Natural killer cell treated with Interleukin-12 subunit alpha and Interleukin-12 subunit beta and Interleukin-15 and Interleukin-18, amount 100 ng/mL, for 72 hours (primary cell): ENCODE data around the gene TP53TG5. TPM values are rescaled to one million over a fixed set of nuclear protein-coding genes. Genes with fewer than 3 reads are reported as not detected.
A peak's percentile ranks its signal among the peaks of the same experiment; 100 is the strongest.

Source experiments
- ATAC-seq, 2 donors: fragments of 150-1000 bp; cut with Tn5 transposase in 1 of 2; sonication (Bioruptor Pico), chemical (Tn5 transposase) in 1 of 2; 2 replicates each; pipeline ENCODE4 v1.10.0; 2021
- DNase-seq: peaks from one replicate; pipeline ENCODE4 v3.0.0; 2022; ENCODE audit warnings: low spot score
- H3K27ac Mint-ChIP-seq, 2 donors: 1 replicate in 1 of 2; 2 replicates in 1 of 2; pipeline ENCODE4 v1.8.0; 2022; ENCODE audit warnings: mixed read lengths in 2 of 2, mild to moderate bottlenecking in 1 of 2, moderate library complexity in 1 of 2
- H3K27me3 Mint-ChIP-seq, 2 donors: 1 replicate in 1 of 2; 2 replicates in 1 of 2; pipeline ENCODE4 v1.8.0; 2022; ENCODE audit warnings: mixed read lengths in 2 of 2
- H3K36me3 Mint-ChIP-seq: one replicate; pipeline ENCODE4 v1.8.0; 2022; ENCODE audit warnings: mixed read lengths
- H3K4me1 Mint-ChIP-seq, 2 donors: 1 replicate in 1 of 2; 2 replicates in 1 of 2; pipeline ENCODE4 v1.8.0; 2022; ENCODE audit warnings: low read depth in 2 of 2, mixed read lengths in 2 of 2, mild to moderate bottlenecking in 1 of 2
- H3K4me3 Mint-ChIP-seq: one replicate; pipeline ENCODE4 v1.8.0; 2022; ENCODE audit warnings: mixed read lengths
- H3K9me3 Mint-ChIP-seq: 2 replicates; pipeline ENCODE4 v1.8.0; 2022; ENCODE audit warnings: mixed read lengths
- total RNA-seq, 2 donors: library from RNA; stranded (reverse); gene quantifications; one replicate each; pipeline ENCODE4 v1.2.3, GENCODE V29; 2022

The TP53TG5 gene
- total RNA-seq, 2 donors from 2014 or later: not detected

DNA sequence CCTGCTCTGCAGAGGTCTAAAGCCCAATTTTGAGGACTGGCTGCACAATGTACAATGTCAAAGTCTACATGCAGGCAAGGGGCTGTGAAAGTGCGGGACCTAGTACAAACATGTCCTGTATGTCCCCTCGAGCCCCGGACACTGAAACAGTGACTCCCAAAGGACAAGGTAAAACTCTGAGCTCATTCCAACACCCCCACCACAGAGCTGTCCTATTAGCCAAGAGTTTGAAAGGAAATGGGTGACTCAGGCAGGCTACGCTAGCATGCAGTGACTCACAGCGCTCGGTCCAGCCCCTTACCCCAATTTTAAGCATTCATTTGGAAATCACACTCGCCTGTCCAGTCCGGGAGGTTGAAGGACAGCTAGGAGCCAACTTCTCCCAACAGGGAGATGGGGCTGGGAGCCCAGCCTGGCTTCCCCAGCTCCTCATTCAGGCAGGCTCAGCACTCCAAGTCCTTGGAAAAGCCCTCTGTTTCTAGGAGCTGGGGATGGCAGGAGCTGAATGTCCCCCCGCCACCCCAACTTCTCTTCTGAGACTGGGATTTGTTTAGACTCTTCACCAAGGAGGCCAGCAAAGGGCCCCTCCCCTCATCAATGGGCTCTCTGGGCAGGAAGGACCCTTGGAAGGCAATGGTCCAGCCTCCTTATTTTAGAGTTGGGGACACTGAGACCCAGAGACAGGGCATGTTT lies 33.8 kb downstream of the TP53TG5 start:
- no peaks in the 10 kb centered on the region for H3K27me3 Mint-ChIP-seq
- DNase-seq: peak; percentile 74
- H3K9me3 Mint-ChIP-seq: no peaks in the 10 kb centered on the region
- H3K4me1 Mint-ChIP-seq: peaks cover 23 to 29% of the 10 kb centered on the region in 2 donors
- no peaks in the 10 kb centered on the region for H3K36me3 Mint-ChIP-seq
- peak; percentile 69 to 73 for ATAC-seq
- H3K27ac Mint-ChIP-seq: peak overlapping the region; percentile 6 to 56
- peak overlapping the region; percentile 88 for H3K4me3 Mint-ChIP-seq

DNA sequence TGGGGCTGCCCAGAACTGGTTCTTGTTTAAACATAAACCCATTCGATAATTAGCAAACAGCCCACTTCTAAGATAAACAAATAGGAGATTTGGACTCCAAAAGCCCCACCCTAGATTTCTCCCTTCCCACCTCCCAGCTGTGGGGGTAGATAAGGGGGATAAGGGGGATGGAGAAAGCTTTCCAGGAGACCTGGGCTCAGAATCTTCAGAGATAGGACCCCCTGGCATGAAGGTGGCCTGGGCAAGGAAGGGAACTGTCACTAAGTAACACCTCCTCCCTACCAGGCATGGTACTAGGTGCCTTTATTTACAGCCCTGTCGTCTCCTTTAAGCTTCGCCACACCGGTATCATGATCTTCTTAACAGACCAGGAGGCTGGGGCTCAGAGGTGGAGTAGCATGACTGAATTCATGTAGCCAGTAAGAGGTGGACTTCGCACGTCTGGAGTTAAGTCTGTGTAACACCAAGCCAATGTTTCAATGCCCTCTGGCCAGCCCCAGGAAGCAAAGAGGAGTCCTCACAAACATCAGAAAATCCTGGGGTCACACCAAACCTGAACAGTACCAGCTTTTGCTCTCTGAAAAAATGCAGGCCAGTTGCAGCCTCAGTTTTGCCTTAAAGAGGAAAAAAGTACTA lies 34.5 kb downstream of the TP53TG5 start:
- no peaks in the 10 kb centered on the region for H3K9me3 Mint-ChIP-seq
- no peak for ATAC-seq
- H3K4me1 Mint-ChIP-seq: peaks cover 23 to 29% of the 10 kb centered on the region in 2 donors
- DNase-seq: no peak
- H3K27me3 Mint-ChIP-seq: no peaks in the 10 kb centered on the region
- H3K36me3 Mint-ChIP-seq: no peaks in the 10 kb centered on the region
- peak overlapping the region; percentile 88 for H3K4me3 Mint-ChIP-seq
- peak overlapping the region in 1 of 2 donors; percentile 56 for H3K27ac Mint-ChIP-seq

DNA sequence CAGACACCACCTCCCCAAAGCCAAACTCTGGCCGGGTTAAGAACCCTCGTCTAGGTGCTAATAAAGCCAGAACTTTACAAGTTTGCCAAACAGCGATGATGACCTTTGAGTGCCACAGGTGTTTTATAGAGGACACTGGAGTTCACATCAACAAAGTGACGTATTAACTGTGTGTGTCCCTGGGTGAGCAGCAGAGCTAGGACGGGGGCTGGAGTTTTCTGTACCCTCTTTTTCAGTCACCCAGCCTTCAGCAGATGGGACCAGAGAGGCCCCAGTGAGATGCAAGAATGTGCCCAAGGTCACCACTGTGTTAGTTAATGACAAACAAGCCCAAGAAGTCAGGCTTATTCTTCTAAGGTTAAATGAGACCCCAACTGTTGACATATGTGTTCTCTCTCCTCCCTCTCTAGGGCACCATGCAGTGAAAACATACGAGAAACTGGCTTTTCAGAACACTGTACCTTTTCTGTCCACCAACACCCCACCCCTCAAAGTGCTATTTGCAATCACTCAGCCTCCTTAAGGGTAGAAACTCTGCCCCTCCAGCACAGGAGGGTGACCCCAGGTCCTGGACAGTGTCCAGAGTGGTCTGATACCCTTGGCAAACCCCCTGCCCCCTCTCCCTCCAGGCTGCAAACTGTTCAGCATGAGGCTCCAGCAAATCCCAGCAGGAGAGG lies 35.1 kb downstream of the TP53TG5 start:
- Mint-ChIP-seq H3K36me3 (no peaks in the 10 kb centered on the region), H3K4me3 (no peak overlapping the region), H3K27ac (peak overlapping the region in 1 of 2 donors; percentile 56), H3K27me3 (no peaks in the 10 kb centered on the region), H3K9me3 (no peaks in the 10 kb centered on the region), H3K4me1 (peaks cover 20 to 27% of the 10 kb centered on the region in 2 donors)
- DNase-seq (no peak), ATAC-seq (no peak)

DNA sequence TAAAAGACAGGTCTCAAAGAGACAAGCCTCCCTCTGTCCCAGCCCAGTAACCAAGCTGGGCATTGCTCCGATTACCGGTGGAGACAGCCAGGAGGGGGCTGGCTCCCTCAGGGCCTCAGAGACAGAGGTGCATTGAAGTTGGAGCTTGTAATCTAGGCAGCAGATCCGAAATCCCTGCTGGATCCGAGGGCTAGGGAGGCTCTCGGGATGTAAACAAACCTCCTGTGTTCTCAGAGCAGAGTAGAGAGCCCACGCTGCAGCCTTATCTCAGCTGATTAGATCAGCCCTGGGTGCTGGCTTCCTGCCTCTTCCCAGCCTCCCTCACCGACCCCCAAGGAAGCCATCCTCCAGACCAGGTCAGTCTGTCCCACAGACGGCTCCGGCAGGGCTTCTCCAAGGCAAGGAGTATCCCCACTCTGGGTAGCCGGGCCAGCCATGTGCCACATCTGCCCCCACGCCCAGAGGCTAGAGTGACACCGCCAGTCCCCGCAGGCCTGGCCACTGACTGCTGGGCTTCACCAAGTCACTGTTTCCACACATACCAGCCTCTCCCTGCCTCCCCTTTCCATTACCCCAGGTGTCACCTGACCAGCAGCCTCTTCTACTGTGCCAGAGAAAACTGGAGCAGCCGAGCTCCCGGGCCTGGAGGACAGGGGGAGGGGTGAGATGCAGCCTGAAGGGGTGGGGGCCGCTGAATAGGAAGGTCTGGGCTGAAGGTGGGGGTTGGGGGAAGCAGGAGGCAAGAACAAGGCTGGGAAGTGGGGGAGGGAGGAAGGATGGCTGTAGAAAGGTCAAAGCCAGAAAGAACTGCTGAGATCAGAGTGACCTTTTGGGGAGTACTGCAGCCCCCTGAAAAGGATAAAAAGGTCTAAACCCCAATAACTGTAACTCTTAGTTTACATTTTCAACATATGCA lies 35.9 kb downstream of the TP53TG5 start:
- ATAC-seq (no peak), DNase-seq (no peak)
- Mint-ChIP-seq H3K27ac (no peak overlapping the region), H3K9me3 (no peaks in the 10 kb centered on the region), H3K4me1 (peaks cover 20 to 24% of the 10 kb centered on the region in 2 donors), H3K36me3 (no peaks in the 10 kb centered on the region), H3K27me3 (no peaks in the 10 kb centered on the region), H3K4me3 (no peak overlapping the region)

DNA sequence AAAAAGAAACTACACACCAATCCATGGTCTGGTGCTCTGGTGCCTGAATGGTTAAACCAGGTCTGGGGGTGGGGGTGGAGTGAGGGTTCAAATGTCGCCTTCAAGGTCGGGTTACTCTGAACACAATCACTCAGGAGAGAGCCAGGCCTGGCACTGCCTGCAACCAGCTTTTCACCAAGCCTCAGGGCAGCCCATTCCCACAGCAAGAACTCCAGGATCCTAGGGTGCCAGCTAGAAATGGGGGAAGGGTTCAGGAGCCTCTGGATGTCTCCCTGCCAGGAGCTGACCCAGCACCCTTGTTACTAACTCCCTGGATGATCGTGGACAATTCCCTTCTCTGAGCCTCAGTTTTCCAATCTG lies 36.6 kb downstream of the TP53TG5 start:
- peaks cover 14 to 19% of the 10 kb centered on the region in 2 donors for H3K4me1 Mint-ChIP-seq
- no peak overlapping the region for H3K4me3 Mint-ChIP-seq
- DNase-seq: no peak
- H3K27ac Mint-ChIP-seq: no peak overlapping the region
- H3K9me3 Mint-ChIP-seq: no peaks in the 10 kb centered on the region
- H3K36me3 Mint-ChIP-seq: no peaks in the 10 kb centered on the region
- ATAC-seq: no peak
- H3K27me3 Mint-ChIP-seq: no peaks in the 10 kb centered on the region

DNA sequence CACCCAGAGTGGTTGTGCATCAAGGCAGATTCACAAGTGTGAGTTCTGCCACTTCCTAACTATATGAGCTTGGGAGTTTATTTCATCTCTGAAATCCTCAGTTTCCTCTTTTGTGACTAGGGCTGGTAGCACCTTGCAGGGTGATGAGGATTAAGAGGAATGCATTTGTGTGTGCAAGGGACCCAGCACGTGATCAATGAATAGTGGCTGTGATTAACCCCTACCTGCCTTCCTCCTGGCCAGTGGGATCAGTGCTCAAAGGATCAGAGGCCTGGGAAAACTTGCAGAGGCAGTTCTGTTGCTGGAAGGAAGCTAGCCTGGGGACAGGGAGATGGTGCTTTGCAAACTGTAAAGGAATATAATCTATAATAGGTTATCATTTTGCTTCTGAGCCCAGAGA lies 37.2 kb downstream of the TP53TG5 start:
- Mint-ChIP-seq H3K36me3 (no peaks in the 10 kb centered on the region), H3K27ac (no peak overlapping the region), H3K4me3 (no peak overlapping the region), H3K9me3 (no peaks in the 10 kb centered on the region), H3K27me3 (no peaks in the 10 kb centered on the region), H3K4me1 (peaks cover 8 to 13% of the 10 kb centered on the region in 2 donors)
- ATAC-seq: no peak
- no peak for DNase-seq

DNA sequence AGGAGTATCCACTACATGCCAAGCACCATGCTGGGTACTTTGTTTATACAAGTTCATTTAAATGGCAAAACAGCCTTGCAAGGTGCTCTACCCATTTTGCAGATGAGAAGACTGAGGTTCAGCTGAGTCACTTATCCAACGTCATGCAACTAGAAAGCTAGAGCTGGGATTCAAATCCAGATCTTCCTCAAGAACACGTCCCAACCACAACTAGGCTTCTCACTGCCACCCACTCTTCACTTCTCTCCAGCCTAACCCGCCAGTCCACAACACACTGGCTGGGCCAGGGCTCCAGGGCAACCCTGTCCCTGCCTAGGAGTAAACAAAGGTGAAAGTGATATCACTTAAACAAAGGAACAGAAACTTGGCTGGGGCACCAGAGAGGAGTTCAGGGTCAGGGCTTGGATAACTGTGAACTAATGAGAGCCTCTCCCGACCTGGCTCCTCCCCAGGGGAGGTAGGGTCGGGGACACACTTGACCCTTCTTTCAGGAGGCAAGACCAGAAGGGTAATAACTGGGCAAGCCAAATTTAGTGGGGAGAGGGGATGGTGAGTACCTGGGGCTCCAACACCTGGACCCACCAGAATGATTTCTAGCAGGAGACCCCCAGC lies 37.8 kb downstream of the TP53TG5 start:
- DNase-seq: no peak
- ATAC-seq: no peak
- H3K27me3 Mint-ChIP-seq: no peaks in the 10 kb centered on the region
- H3K4me1 Mint-ChIP-seq: peaks cover 2 to 9% of the 10 kb centered on the region in 2 donors
- H3K36me3 Mint-ChIP-seq: no peaks in the 10 kb centered on the region
- H3K27ac Mint-ChIP-seq: no peak overlapping the region
- H3K4me3 Mint-ChIP-seq: no peak overlapping the region
- H3K9me3 Mint-ChIP-seq: no peaks in the 10 kb centered on the region

DNA sequence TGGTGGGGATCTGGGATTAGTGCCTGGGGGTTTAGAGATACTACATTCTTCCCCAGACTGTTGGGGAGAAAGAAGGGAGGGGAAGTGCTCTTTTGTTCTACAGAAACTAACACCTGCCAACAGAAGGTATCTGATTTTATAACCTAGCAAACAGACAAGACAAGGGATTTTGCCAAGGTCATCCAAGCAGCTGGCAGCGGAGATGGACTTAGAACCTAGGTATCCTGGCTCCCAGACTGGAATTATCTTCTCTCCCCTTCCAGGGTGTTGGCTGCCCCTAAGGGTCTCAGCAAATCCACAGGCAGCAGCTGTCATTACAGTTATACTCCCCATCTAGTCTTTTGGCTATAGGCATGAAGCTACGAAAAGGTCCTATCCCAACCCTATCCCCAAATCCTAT lies 38.3 kb downstream of the TP53TG5 start:
- H3K27ac Mint-ChIP-seq: no peak overlapping the region
- DNase-seq: no peak
- no peaks in the 10 kb centered on the region for H3K36me3 Mint-ChIP-seq
- H3K27me3 Mint-ChIP-seq: no peaks in the 10 kb centered on the region
- H3K9me3 Mint-ChIP-seq: no peaks in the 10 kb centered on the region
- ATAC-seq: no peak
- H3K4me1 Mint-ChIP-seq: peaks cover 0 to 5% of the 10 kb centered on the region in 2 donors
- no peak overlapping the region for H3K4me3 Mint-ChIP-seq

DNA sequence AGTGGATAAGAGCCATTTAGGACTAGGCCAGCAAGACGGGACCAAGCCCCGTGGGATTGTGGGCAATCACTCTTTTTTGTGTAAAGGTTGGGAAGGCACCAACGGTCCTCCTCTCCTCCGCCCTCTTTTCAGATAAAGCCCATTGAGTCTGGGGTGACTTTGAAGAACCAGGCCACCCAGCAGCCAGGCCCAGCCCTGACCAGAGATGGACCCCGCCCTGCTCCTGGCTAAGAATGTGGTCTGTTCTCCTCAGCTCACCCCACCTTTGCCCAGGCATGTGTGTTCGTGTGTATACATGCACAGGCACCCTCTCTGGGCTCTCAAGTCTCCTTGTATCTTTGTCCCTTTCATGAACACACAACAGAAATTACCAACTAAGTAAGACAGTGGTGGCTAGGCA lies 39.0 kb downstream of the TP53TG5 start:
- Mint-ChIP-seq H3K27me3 (no peaks in the 10 kb centered on the region), H3K9me3 (no peaks in the 10 kb centered on the region), H3K27ac (no peak overlapping the region), H3K36me3 (no peaks in the 10 kb centered on the region), H3K4me3 (no peak overlapping the region), H3K4me1 (peaks cover 0 to 1% of the 10 kb centered on the region in 2 donors)
- ATAC-seq (no peak), DNase-seq (no peak)

DNA sequence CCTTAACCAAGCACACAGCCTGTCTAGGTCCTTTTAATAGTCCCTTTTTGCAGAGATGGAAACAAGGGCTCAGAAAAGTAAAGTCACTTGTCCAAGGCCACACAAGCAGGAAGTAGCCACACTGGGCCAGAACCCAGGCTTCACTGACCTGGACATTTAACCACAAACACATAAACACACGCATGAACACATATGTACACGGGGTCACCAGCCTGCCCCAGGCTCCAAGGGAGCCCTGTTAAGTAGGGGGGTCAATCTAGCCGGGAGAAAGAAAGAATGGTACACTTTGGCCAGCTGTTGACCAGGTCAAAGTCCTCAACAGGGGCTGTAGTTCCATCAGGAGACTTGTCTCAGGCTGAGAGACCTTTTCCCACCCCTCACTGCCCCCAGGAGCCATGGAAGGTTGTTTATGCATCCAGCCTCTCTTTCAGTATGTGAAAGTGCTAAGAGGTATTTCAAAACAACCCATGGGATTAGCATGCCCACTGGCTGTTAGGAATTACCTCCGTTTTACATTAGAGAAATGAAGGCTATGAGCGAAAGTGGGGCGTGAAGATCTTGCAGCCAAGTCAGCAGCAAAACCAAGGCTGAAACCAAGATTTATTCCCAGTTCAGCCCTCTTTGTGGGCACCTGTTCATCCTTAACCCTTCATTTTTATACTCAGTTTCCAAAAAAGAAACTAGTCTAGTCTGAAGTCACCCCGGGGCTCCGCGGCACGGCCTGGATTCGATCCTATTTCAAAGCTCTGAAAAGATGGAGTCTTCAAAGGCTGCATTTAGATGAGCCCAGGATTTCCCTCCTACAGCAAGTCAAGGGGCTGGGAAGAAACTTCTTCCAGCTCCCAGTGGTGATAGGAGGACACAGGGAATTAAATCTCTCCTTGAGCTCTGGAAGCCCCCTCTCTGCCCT lies 39.7 kb downstream of the TP53TG5 start:
- Mint-ChIP-seq H3K4me1 (no peaks in the 10 kb centered on the region), H3K36me3 (no peaks in the 10 kb centered on the region), H3K9me3 (no peaks in the 10 kb centered on the region), H3K4me3 (no peak overlapping the region), H3K27me3 (no peaks in the 10 kb centered on the region), H3K27ac (no peak overlapping the region)
- no peak for DNase-seq
- no peak for ATAC-seq

DNA sequence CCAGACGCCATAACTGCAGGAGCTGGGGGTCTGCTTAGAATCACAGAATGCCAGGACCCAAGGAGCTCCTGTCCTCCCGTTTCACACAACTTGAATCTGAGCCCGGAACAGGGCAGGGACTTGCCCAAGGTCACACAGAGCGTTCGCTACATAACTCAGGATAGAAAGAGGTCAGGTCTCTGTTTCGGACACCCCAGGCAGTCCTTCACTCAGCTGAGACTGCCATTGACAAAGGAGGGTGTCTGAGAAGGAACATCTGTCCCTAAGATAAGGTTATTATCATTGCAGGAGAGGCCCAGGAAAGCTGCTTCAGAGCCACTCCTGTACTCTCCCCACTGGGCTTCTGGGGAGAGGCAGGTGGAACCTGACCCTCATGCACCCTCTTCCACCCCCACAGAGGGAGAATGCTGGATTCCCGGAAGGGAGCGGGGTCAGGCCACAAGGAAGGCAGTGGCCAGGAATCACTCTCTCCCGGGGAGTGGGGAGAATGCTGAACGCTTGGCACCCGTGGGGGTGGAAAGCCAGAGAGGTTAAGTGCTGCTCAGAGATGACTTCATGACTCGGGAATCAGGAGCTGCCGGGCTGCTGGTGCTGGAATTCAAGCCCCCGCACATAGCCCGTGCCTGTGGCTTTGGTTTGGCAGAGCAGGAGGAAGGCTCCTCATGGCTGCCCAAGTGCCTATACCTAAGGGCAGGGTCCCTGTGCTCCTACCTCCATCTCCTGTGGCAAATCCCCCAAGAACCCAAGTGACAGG lies 40.6 kb downstream of the TP53TG5 start:
- H3K4me1 Mint-ChIP-seq: no peaks in the 10 kb centered on the region
- H3K4me3 Mint-ChIP-seq: no peak overlapping the region
- ATAC-seq (no peak), DNase-seq (no peak)
- no peaks in the 10 kb centered on the region for H3K36me3 Mint-ChIP-seq
- peak overlapping the region in 1 of 2 donors; percentile 67 for H3K27ac Mint-ChIP-seq
- no peaks in the 10 kb centered on the region for H3K27me3 Mint-ChIP-seq
- no peaks in the 10 kb centered on the region for H3K9me3 Mint-ChIP-seq
